A549 (cell line): ENCODE results near the gene ZNF580.

Experiments
- BHLHE40 ChIP-seq: IDR thresholded peaks from 2 replicates; pipeline ENCODE4 v1.6.1; 2012; ENCODE audit warnings: low read depth, low read length, inconsistent platforms
- CTCF ChIP-seq: fragments of >200 bp; sonication (Bioruptor Twin); formaldehyde crosslinking; IDR thresholded peaks from 3 replicates; pipeline ENCODE4 v1.5.1; 2016
- EP300 ChIP-seq, 2 experiments: fragments of >200 bp; sonication (Bioruptor Twin); formaldehyde crosslinking; IDR thresholded peaks; 2 replicates in 1 of 2; 3 replicates in 1 of 2; pipeline ENCODE4 v1.6.1; 2016 to 2017
- JUN ChIP-seq, 2 experiments: fragments of >200 bp; sonication (Bioruptor Twin); formaldehyde crosslinking; IDR thresholded peaks; 2 replicates in 1 of 2; 3 replicates in 1 of 2; pipeline ENCODE4 v1.6.1; 2016 to 2017
- KDM1A ChIP-seq: fragments of 200-600 bp; sonication (generic); IDR thresholded peaks from 2 replicates; pipeline ENCODE4 v1.6.1; 2016; ENCODE audit warnings: low read depth, mild to moderate bottlenecking
- MAX ChIP-seq: IDR thresholded peaks from 2 replicates; pipeline ENCODE4 v1.6.1; 2012
- NR3C1 ChIP-seq: fragments of >200 bp; sonication (Bioruptor Twin); formaldehyde crosslinking; IDR thresholded peaks from 3 replicates; pipeline ENCODE4 v1.6.1; 2017
- PBX3 ChIP-seq: IDR thresholded peaks from 2 replicates; pipeline ENCODE4 v1.6.1; 2012
- POLR2A ChIP-seq: IDR thresholded peaks from 2 replicates; pipeline ENCODE4 v1.6.1; 2012; ENCODE audit warnings: mild to moderate bottlenecking, low read length
- POLR2AphosphoS2 ChIP-seq: conservative IDR thresholded peaks from 2 replicates; pipeline ENCODE4 v1.6.1; 2012; ENCODE audit warnings: low read length, improper control_type of control experiment, inconsistent platforms
- RCOR1 ChIP-seq: fragments of 150-350 bp; IDR thresholded peaks from 2 replicates; pipeline ENCODE4 v1.6.1; 2014; ENCODE audit warnings: antibody characterized with exemption, low read length, low read depth
- REST ChIP-seq: fragments of 200-600 bp; sonication (generic); IDR thresholded peaks from 2 replicates; pipeline ENCODE4 v1.6.1; 2016; ENCODE audit warnings: antibody characterized with exemption, mild to moderate bottlenecking, moderate library complexity
- RFX5 ChIP-seq: fragments of 450-650 bp; IDR thresholded peaks from 2 replicates; pipeline ENCODE4 v1.7.1; 2014; ENCODE audit warnings: antibody characterized with exemption, mild to moderate bottlenecking, moderate library complexity
- USF2 ChIP-seq: fragments of 450-650 bp; IDR thresholded peaks from 2 replicates; pipeline ENCODE4 v1.6.1; 2014; ENCODE audit warnings: antibody characterized with exemption

GRCh38 chr19:55683449-55684261, 42.9 kb downstream of the ZNF580 start:
- no peak for TF ChIP-seq CTCF
- no peak for TF ChIP-seq POLR2A
- no peak for TF ChIP-seq KDM1A
- TF ChIP-seq POLR2AphosphoS2 = no peak
- TF ChIP-seq REST = no peak
- no peak for TF ChIP-seq BHLHE40
- TF ChIP-seq USF2 = no peak
- TF ChIP-seq PBX3 = no peak
- no peak for TF ChIP-seq MAX
- no peak for TF ChIP-seq RCOR1
- no peak for TF ChIP-seq JUN (IDR thresholded peaks at IDR 0.05)
- TF ChIP-seq NR3C1 = no peak
- TF ChIP-seq RFX5 = no peak
- no peak for TF ChIP-seq EP300 (IDR thresholded peaks at IDR 0.05)
